ENCODE measurements around the gene SLC12A3.
A peak's percentile ranks its signal among the peaks of the same experiment; 100 is the strongest.
"Not testable (repeated sequence)": the region's sequence is repeated elsewhere in the genome, so short reads cannot be mapped to it uniquely, and the experiment has no call there.

The SLC12A3 gene

GRCh38 chr16:56848029-56848936 lies 16.7 kb upstream of the SLC12A3 start:
- DNase-seq: no peak

GRCh38 chr16:56848955-56849689 lies 15.9 kb upstream of the SLC12A3 start:
- DNase-seq: no peak

GRCh38 chr16:56849690-56850680 lies 15.0 kb upstream of the SLC12A3 start:
- DNase-seq: no peak

GRCh38 chr16:56851671-56852400 lies 13.2 kb upstream of the SLC12A3 start:
- no peak for DNase-seq

GRCh38 chr16:56852401-56852730 lies 12.6 kb upstream of the SLC12A3 start:
- DNase-seq: no peak

GRCh38 chr16:56852968-56853367 lies 12.0 kb upstream of the SLC12A3 start:
- no peak for DNase-seq

- no peak for DNase-seq
Measured at GRCh38 chr16:56855201-56855600, 9.8 kb upstream of the SLC12A3 start.

- no peak for DNase-seq
Measured at GRCh38 chr16:56855946-56856345, 9.1 kb upstream of the SLC12A3 start.

GRCh38 chr16:56856876-56857447 lies 8.0 kb upstream of the SLC12A3 start:
- DNase-seq: no peak

GRCh38 chr16:56858374-56858773 lies 6.6 kb upstream of the SLC12A3 start:
- no peak for DNase-seq

GRCh38 chr16:56859636-56860035 lies 5.4 kb upstream of the SLC12A3 start:
- no peak for DNase-seq

- DNase-seq: no peak
Measured at GRCh38 chr16:56860226-56861020, 4.6 kb upstream of the SLC12A3 start.

GRCh38 chr16:56861092-56861610 lies 3.9 kb upstream of the SLC12A3 start:
- no peak for DNase-seq

- no peak for DNase-seq
Measured at GRCh38 chr16:56861756-56862155, 3.3 kb upstream of the SLC12A3 start.

- DNase-seq: no peak
Measured at GRCh38 chr16:56862776-56863175, 2.2 kb upstream of the SLC12A3 start.

- no peak for DNase-seq
Measured at GRCh38 chr16:56865394-56866062, 521 bp downstream of the SLC12A3 start.

- DNase-seq: peak; percentile 68
Measured at GRCh38 chr16:56866955-56867830, 2.2 kb downstream of the SLC12A3 start.

- no peak for DNase-seq
Measured at GRCh38 chr16:56868175-56868574, 3.2 kb downstream of the SLC12A3 start.

GRCh38 chr16:56868766-56869165 lies 3.8 kb downstream of the SLC12A3 start:
- not testable (repeated sequence) for DNase-seq

All from NCI-H2107 (cell line).